Transverse colon (tissue), 4 donors: ENCODE data around the gene OR8G1. TPM values are rescaled to one million over a fixed set of nuclear protein-coding genes. Genes with fewer than 3 reads are reported as not detected.

Experiments
- DNase-seq: peaks from one replicate; pipeline ENCODE4 v3.0.0-alpha.2; 2019
- H3K27ac ChIP-seq, 4 donors: fragments of 200-600 bp; sonication (generic); 2 replicates each; pipeline ENCODE4 v1.5.1; 2016 to 2018; ENCODE audit warnings: inconsistent platforms in 4 of 4
- H3K27me3 ChIP-seq: fragments of 200-600 bp; sonication (generic); 2 replicates; pipeline ENCODE4 v1.5.1; 2017; ENCODE audit warnings: inconsistent platforms
- H3K36me3 ChIP-seq, 4 donors: fragments of 200-600 bp; sonication (generic); 2 replicates each; pipeline ENCODE4 v1.5.1; 2017 to 2019; ENCODE audit warnings: inconsistent platforms in 4 of 4
- H3K4me1 ChIP-seq, 4 donors: fragments of 200-600 bp; sonication (generic); 2 replicates each; pipeline ENCODE4 v1.5.1; 2017 to 2020; ENCODE audit warnings: inconsistent platforms in 4 of 4
- H3K4me3 ChIP-seq, 4 donors: fragments of 200-600 bp; sonication (generic); 1 replicate in 1 of 4; 2 replicates in 3 of 4; pipeline versions ENCODE4 v1.5.1 to v1.6.1; 2017 to 2019; ENCODE audit warnings: inconsistent platforms in 4 of 4
- H3K9me3 ChIP-seq, 2 donors: fragments of 200-600 bp; sonication (generic); 2 replicates each; pipeline ENCODE4 v1.5.1; 2017 to 2019; ENCODE audit warnings: inconsistent platforms in 2 of 2
- EP300 ChIP-seq: sonication (generic); formaldehyde crosslinking; IDR thresholded peaks from one replicate; pipeline ENCODE4 v1.6.1; 2017; ENCODE audit warnings: antibody characterized with exemption, low read depth
- POLR2A ChIP-seq: fragments of 450-650 bp; IDR thresholded peaks from one replicate; pipeline ENCODE4 v1.6.1; 2016; ENCODE audit warnings: antibody characterized with exemption, mild to moderate bottlenecking, moderate library complexity
- POLR2AphosphoS5 ChIP-seq, 3 donors: sonication (generic); formaldehyde crosslinking; IDR thresholded peaks; one replicate each; pipeline ENCODE4 v1.6.1; 2016; ENCODE audit warnings: antibody characterized with exemption in 3 of 3
- WGBS, 2 donors: methylation state at CpG; one replicate each; pipeline ENCODE4 v1.1.5; 2018; ENCODE audit warnings: low coverage in 1 of 2; 5-methylcytosine and 5-hydroxymethylcytosine counted together
- in situ Hi-C, 4 donors: fragments of 200-750 bp; cut with MboI; loops; one replicate each; pipeline versions ENCODE4 v1.15.0 to v1.15.1; 2017; ENCODE audit warnings: low sequenced_read_pairs in 3 of 4, low pct_ligation_motif_present in 1 of 4, low pct_unique_long_range_greater_than_20kb in 1 of 4
- intact Hi-C: fragments of 100-400 bp; cut with DNase I; formaldehyde crosslinking; loops from one replicate; pipeline ENCODE4 v1.15.1; 2023; ENCODE audit warnings: low total_unique reads
- total RNA-seq, 4 donors: library from RNA; depleted of rRNA; stranded (reverse); fragments of >200 nt; gene quantifications; one replicate each; pipeline ENCODE4 v1.1.0, GENCODE V29; 2016
- TF ChIP-seq, protein P1 (sequence below), 5 experiments: fragments of 200-600 bp in 3 of 5; fragments of 450-650 bp in 2 of 5; sonication (generic) in 3 of 5; IDR thresholded peaks; 1 replicate in 2 of 5; 2 replicates in 3 of 5; pipeline ENCODE4 v1.5.1; 2016 to 2017; ENCODE audit warnings: antibody characterized with exemption in 5 of 5, inconsistent platforms in 3 of 5, mild to moderate bottlenecking in 2 of 5, moderate library complexity in 1 of 5

OR8G1 gene
- total RNA-seq, 4 donors from 2014 or later, result under 0.01 TPM; not detected in 3

DNA sequence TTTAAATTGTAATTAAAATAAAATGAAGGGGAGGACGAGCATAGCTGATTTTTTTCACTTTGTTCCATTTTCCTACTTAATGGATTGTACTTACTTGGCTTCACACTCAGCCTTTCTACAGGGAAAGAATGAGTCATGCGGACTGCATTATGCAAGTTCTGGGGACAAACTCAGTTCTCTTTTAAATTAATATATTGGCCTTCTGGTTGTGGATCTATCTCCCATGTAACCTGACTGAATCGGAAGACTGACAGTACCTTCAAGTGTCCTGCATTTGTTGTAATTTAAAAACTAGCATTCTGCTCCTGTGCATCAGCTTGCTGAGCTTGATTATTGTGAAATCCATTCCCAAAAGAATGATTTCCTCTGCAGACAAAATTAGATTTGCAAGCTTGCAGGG lies 60.7 kb downstream of the OR8G1 start:
- TF ChIP-seq POLR2AphosphoS5 (IDR thresholded peaks at IDR 0.05), result no peak
- TF ChIP-seq, protein P1, sequence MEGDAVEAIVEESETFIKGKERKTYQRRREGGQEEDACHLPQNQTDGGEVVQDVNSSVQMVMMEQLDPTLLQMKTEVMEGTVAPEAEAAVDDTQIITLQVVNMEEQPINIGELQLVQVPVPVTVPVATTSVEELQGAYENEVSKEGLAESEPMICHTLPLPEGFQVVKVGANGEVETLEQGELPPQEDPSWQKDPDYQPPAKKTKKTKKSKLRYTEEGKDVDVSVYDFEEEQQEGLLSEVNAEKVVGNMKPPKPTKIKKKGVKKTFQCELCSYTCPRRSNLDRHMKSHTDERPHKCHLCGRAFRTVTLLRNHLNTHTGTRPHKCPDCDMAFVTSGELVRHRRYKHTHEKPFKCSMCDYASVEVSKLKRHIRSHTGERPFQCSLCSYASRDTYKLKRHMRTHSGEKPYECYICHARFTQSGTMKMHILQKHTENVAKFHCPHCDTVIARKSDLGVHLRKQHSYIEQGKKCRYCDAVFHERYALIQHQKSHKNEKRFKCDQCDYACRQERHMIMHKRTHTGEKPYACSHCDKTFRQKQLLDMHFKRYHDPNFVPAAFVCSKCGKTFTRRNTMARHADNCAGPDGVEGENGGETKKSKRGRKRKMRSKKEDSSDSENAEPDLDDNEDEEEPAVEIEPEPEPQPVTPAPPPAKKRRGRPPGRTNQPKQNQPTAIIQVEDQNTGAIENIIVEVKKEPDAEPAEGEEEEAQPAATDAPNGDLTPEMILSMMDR (IDR thresholded peaks at IDR 0.05), result no peak
- TF ChIP-seq EP300, result no peak
- TF ChIP-seq POLR2A, result no peak
- intact Hi-C loops, result no loop called here
- no peaks in the 10 kb centered on the region for H3K4me1 ChIP-seq
- no peaks in the 10 kb centered on the region for H3K36me3 ChIP-seq
- WGBS, 2 donors, result 68% methylated on average over 2 to 3 of the region's 3 CpGs
- DNase-seq, result no peak
- H3K4me3 ChIP-seq, result no peak overlapping the region
- in situ Hi-C loops, result no loop called here
- H3K9me3 ChIP-seq, result no peaks in the 10 kb centered on the region
- no peak overlapping the region for H3K27ac ChIP-seq
- H3K27me3 ChIP-seq, result no peaks in the 10 kb centered on the region

DNA sequence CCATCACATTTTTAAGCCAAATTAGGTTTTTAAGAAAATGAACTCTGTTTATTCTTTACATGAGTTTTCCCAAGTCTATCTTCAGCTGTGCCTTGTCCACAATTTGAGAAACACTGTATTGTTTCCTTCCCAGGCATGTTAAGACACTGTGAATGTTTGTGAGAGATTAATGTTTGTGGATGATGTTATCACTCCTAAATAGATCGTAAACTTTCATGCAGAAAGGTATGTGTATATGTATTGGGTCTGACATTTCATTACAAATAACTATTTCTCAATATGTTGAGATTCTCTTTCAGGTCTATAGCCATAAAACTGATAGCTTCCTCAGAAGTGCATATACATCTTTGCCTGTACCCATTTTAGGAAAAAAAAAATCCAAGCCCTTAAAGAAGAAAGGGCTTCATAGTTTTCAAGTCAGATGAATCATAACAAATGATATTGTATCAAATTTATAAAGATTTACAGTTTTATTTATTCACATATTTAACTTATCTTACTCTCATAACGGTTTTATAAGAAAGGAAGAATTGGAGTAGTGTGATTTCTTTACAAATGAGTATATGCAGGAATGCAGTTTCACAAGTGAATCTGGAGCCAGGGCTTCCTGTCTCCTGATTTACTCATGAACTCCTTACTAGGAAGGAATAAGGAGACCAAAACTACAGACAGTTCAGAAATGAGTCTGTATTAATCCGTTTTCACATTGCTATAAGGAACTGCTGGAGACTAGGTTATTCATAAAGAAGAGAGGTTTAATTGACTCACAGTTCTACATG lies 61.6 kb downstream of the OR8G1 start:
- Histone ChIP-seq H3K36me3 (no peaks in the 10 kb centered on the region), H3K9me3 (no peaks in the 10 kb centered on the region), H3K4me3 (no peak overlapping the region), H3K4me1 (peaks cover 0 to 6% (median 0%) of the 10 kb centered on the region in 4 donors), H3K27ac (no peak overlapping the region), H3K27me3 (no peaks in the 10 kb centered on the region)
- 33 to 38% methylated on average over 2 to 3 of the region's 3 CpGs for WGBS, 2 donors
- TF ChIP-seq, protein P1 (IDR thresholded peaks at IDR 0.05), result no peak
- in situ Hi-C loops, result no loop called here
- no peak for DNase-seq
- intact Hi-C loops, result no loop called here

Other genes with a start within 250 kb of the OR8G1 start
- gene OR10G6, start 245.9 kb upstream of the OR8G1 start, total RNA-seq, result not detected
- 1 to 10 TPM in 1 of 4 donors, under 1 TPM in 1, not detected in 2; 0.27 to 1.2 TPM for gene OR10G4, start 228.1 kb upstream of the OR8G1 start, total RNA-seq
- under 1 TPM in 1 of 4 donors, not detected in 3; 0.55 TPM for gene OR10G9, start 218.1 kb upstream of the OR8G1 start, total RNA-seq
- gene OR10G8, start 214.3 kb upstream of the OR8G1 start, total RNA-seq, result 1 to 10 TPM in 1 of 4 donors, not detected in 3; 2.0 TPM
- not detected for gene OR10G7, start 199.8 kb upstream of the OR8G1 start, total RNA-seq
- 10 to 100 TPM; 10.1 to 72.5 (median 37.2) TPM for gene VWA5A, start 125.6 kb upstream of the OR8G1 start, total RNA-seq
- gene OR10D3, start 57.8 kb upstream of the OR8G1 start, total RNA-seq, result not detected
- under 1 TPM in 1 of 4 donors, not detected in 3; 0.41 TPM for gene OR8G5, start 15.3 kb downstream of the OR8G1 start, total RNA-seq
- under 1 TPM in 1 of 4 donors, not detected in 3; 0.82 TPM for gene OR8D1, start 72.9 kb downstream of the OR8G1 start, total RNA-seq
- gene OR8D2, start 79.1 kb downstream of the OR8G1 start, total RNA-seq, result not detected
- gene OR8B2, start 143.4 kb downstream of the OR8G1 start, total RNA-seq, result not detected
- not detected for gene OR8B3, start 157.9 kb downstream of the OR8G1 start, total RNA-seq
- not detected for gene OR8B4, start 183.8 kb downstream of the OR8G1 start, total RNA-seq
- not detected for gene OR8B8, start 204.6 kb downstream of the OR8G1 start, total RNA-seq